GM21619 (cell line): ENCODE results near the gene C11orf71.

Experiments
- ATAC-seq: cut with Tn5 transposase; IDR thresholded peaks from one replicate; pipeline ENCODE4 v1.9.1; 2021; ENCODE audit not compliant: unreplicated experiment

The C11orf71 gene

DNA sequence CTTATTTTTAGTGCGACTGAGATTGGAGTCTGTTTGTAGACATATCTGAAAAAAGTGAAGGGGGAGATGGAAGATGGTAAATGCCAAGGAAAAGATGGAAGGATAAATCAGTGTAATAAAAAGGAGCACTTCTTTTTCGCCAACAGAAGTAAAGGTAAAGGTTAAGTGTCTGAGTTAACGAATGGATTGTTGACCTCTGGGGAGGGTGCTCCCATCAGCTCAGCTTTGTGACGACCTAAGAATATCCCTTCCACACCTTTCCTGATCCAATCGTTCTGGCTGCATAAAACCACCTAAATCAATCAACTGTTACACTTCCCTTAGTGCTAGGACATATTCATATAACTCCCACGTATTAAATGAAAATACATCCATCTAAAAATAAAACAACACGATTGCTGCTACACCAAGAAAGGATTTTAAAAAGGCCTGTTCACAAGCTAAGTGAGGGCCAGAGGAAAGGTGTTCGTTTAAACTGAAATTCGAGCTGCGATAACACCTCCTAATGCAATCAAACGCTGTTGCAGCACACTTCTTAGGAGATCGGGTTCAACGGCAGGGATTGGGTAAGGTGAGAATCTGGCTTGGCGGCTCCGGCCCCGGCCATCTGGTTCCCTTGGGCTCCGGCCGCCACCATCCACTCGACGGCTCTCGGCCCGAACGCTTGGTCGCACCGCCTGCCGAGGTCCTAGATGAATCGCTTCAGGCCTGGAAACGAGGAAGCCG lies 658 bp downstream of the C11orf71 start:
- ATAC-seq, result peak; percentile 24

DNA sequence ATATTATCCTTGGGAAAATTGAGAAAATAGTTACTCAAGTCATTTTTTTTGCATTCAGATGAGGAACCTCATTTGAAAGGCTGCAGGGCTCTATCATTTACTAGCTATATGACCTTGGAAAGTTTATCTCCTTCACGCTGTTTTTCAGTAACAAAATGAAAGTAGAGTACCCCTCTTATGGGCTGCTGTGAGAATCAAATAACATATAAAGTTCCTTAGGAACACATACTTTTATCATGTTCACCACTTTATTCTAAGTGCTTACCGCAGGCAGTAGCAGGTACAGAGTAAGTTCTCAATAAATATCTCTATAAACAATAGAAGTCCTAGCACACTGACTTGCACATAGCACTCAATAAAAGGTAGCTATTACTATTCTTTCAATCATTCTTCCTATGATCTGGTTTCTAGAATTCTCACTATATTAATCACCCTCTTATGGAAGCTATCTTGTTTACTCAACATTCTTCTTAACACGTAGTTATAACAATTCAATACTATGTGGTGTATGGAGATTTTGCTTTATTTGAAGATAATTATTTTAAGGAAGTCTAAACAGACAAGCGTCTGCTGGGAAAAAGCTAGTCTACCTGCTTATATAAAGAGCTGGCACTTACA lies 1.9 kb downstream of the C11orf71 start:
- no peak for ATAC-seq

DNA sequence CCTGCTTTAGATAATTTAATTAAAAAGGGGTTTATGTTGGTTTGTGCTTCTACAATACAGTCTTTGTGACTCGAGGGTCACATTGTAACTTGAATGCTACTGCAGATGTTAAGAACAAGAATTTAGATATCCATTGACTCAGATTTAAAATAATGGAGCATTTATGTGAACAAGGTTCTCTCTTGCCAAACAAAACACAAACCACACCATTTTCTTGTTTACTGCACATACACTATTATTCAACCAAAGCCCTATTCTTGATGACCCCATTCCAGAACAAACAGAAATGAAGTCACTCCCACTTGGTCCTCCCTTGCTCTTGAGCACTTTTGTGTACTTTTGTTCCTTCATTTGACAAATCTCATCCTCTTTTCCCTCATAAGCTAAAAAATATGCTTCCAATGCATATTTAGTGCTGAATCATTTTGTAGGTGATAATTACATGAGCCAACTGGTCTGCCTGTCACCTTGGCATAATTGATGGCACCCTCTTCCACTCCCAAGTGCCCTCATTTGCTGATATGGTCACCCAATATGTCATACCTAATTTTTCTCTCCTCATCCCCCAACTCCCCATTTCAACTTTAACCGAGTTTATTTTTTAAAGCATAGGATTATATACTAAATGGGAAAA lies 2.8 kb downstream of the C11orf71 start:
- no peak for ATAC-seq

DNA sequence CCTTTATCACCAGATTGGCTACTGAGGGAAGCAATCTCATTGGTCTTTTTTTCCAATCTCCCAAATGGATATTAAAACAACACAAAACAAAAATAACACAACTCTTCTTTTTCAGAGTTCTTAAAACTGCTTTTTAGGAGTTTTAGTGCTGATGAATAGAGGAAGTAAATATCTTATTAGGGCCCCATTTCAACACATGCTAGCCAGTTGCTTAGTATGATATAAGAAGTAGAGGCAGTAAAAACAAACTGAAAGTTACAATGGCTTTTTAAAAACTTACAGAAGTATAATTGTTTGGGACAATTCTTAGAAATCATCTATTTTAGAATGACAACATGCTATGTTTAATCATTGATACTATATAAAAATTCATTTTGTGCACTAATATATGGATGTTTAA lies 3.4 kb downstream of the C11orf71 start:
- no peak for ATAC-seq

DNA sequence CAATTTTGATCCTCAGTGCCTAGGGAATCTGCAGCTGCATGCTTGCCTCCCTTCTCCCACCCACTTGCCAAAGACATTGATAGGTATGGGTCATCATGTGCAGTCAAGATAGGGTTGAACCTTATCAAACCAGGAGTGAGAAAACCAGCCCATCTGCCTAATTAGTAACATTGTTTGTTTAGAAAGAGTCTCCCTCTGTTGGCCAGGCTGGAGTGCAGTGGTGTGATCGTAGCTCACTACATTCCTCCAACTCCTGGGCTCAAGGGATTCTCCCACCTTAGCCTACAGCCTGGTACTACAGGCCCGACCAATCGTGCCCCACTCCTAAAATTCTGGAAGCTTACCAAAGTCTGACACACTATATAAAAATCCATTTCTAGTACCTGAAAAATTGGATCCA lies 4.6 kb downstream of the C11orf71 start:
- no peak for ATAC-seq

DNA sequence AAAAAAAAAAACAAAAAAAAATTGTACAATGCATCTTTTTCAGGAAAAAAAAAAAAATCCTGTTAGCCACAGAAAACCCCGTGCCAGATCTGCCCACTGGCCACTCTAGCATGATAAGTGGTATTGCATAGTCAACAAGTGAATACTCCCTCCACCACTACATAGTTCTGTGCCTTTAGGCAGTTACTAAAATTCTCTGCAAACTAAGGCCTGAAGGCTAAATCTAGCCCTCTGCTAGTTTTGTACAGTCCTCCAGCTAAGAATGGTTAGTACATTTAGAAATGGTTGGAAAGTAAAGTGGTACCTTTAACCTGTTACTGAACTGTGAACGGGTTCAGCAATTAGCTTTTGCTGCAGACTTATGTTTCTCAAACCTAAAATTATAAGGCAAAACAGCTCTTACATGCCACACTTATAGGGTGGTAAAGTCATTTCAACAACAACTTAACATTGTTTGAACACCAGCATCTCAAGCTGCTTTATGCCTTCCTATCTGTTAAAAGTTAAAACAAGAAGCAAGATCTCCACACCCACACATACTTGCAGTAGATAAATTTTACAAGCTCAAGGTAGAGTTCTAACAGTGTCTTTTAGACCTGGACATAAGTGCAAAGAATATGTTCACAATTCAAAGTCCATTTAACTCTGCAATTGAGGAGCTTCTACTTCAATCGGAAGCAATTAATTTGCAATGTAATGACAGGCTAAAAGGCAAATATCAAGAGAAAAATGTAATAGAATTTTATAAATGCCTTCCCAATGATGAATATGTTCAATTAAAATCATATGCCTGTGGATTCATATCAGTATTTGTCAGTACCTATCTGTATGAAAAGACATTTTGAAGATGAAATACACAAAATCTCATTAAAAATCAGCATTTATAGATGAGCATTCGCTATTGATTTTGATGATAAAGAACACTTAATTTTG lies 7.3 kb downstream of the C11orf71 start:
- no peak for ATAC-seq

DNA sequence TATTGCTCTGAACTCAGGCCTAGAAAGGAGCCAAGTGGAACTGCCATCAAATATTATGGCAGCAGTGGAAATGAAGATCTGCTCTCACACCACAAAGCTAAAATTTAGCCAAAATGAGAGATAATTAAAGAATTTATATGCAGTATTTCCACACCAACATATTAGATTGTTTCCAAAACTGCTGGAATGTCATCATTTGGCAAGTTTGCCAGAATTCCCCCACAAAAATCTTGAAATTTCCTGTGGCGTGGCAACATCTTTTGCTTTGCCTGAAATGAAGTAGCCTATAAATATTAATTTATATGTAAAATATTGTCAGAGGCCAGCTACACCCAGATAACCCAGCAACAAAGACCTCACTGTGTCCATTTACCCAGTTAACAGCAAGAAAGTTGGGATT lies 13.8 kb downstream of the C11orf71 start:
- ATAC-seq, result no peak

DNA sequence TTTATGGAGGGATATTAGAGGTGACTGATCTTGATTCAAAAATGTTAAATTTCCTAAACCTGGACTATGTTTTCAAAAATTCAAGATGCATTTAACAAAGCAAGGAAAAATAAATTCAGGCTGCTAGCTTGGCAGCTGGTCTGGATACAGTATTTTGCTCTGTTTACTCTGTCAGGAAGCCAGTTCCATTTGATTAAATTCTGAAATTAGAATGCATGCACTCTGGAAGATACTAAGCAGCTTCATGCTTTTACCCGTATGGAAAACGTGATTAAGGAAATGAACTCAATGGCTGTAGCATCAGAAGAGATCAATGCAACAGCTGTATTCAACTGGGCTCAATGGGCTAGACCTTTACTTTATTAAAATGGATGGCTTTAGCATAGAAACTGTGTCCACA lies 14.2 kb downstream of the C11orf71 start:
- ATAC-seq, result no peak

DNA sequence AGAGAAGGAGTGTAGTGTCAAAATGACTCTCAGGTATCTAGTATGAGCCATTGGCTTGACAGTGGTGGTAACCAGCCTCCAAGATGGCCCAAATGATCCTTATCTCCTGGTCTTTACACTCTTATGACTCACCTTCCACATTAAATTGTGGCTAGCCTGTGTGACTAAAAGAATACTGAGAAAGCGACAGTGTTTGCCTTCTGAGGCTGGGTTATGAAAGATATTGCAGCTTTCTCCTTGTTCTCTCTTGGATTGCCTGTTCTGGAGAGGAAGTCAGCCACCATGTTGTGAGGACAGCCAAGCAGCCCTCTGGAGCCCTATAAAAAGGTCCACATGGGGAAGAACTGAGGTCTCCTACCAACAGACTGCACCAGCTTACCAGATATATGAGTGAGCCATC lies 15.8 kb downstream of the C11orf71 start:
- ATAC-seq, result no peak

DNA sequence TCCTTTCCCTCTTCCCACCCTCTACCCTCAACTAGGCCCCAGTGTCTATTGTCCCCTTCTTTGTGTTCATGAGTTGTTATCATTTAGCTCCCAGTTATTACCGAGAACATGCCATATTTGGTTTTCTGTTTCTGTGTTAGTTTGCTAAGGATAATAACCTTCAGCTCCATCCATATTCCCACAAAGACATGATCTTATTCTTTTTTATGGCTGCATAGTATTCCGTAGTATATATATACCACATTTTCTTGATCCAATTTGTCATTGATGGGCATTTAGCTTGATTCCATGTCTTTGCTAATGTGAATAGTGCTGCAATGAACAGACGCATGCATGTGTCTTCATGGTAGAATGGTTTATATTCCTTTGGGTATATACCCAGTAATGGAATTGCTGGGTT lies 17.8 kb downstream of the C11orf71 start:
- no peak for ATAC-seq

DNA sequence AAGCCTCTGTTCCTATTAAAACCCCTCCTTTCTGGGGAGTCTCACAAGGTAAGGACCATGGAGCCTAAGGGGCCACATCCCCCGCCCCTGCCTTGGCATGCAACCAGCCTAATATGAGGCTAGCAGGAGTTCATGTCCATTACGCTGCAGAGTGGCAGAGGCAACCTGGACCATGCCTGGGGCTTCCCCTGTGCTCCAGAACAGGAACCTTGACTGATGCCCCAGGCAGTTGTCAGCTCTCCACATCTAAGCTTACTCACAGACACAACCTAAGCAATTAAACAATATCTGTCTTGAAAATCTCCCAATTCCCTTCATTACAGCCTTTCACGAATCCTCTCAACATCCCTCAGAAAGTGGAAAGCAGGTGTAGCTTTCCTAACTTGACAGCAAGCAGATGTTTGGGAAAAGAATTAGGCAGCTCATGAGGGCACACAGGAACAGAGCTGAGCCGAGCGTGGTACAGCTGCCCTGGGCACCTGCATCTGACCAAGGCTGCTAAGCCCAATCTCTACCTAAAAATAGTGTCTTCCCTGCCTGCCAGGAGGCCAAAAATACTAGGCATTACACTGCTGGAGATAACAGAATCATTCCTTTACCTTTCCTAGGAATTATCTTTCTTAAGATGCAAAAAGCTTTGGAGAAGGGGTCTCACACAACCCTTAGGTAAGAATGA lies 20.8 kb downstream of the C11orf71 start:
- no peak for ATAC-seq

DNA sequence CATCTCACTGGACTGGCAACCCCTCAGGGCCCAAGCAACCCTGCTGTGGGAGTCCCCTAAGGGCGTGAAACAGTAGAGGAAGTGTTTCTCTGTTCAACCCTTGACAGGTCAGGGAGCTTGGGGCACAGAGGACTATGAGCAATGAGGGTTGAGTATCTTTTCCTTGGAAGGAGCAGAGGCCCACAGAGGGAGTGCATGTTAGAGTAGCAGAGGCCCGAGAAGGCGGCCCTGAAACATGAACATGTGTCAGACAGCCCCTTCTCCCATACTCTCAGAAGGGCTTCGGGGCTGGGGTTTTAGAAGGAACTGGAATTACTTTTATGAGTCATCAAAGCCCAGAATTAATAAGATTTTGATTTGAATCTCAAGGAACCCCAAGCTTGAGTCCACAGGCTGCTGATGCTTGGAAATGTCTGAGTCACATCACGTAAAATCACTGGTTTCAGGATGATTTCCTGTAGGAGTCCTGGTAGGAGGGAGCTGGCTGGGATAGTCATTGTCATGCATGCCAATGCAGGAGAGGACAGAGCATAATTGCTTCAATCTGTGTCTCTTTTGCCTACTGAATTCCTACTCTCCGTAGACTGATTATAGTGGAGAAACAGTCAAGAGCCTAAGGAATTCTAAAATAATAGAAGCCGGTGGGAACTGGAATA lies 22.6 kb downstream of the C11orf71 start:
- no peak for ATAC-seq

DNA sequence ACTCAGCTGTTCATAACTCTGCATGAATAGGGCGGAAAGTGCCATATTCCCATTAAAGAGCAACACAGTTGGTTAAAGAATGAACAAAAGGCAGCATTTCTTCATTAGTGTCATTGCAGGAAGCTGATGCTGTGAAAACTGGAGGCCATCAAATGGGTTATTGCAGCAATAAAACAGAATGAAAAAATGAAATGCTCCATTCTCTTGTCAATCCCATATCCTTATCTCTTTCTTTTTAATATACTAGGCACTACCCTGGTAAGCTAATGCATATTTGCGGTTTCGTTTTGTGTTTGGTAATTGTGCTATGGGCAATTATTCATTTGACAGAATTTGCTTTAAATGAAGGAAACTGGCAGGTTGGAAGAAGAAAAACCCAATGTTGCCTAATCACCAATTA lies 25.3 kb downstream of the C11orf71 start:
- no peak for ATAC-seq

DNA sequence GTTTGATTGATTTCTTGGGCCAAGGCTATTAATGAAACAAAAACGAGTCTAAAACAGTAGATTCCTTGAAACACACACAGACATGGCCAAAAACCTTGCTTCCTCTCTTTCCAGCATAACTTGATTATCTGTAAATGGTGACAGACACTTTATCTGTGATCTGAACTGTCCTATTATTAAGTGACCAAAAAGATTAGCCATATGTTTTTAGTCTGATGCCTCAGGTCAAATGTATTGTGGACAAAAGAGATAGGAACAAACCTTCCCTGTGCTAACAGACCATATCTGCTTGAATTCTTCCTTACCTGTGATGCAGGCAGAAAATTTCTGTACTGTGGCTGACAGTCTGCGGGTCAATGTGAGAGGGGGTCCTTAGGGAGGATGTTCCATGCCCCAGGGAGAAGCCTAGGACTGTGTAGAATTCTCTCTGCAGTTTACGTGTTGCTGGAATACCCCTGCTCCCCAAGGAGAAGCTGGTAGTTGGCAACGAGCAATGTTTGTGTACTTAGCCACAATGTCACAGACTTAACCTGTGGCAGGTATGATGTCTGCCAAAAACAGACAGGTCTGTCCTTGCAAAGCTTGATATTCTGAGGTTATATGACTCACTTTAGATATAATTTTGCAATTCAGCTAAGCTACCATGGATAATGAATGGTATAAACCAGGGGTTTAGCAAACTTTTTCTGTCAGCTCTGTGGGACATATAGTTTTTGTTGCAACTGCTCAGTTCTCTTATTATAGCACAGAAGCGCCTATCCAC lies 31.2 kb downstream of the C11orf71 start:
- ATAC-seq, result no peak

DNA sequence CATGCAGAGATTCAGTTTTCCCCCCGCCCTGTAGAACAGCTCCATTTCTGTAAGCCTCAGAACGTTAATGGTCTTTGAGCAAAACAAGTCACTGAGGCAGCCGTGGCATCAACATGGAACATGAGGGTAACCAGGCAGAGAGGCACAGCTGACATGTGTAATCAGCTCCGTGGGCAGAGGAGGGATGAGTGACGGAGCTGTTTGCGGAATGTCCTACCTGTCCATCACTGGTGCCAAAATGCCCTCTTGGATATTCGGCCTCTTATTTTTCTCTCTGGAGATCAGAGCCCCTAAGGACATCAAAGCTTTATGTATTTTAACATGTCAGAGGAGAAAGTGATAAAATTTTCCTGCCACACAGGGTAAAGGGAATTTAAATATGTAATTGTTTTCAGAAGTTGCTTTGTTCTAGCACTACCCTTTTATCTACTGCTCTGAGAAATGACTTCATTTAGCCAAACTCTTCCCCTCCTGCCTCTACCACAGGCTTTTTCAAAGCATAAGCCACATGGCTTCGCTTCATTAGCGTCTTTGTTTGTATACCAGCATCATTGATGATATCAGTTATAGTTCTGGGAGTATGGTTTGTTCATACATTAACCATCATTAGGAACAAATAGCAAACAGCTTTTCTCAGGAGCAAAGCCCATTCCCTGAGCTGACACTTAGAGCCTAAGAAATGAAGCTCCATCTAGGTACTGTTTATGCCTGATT lies 32.9 kb downstream of the C11orf71 start:
- ATAC-seq, result no peak

DNA sequence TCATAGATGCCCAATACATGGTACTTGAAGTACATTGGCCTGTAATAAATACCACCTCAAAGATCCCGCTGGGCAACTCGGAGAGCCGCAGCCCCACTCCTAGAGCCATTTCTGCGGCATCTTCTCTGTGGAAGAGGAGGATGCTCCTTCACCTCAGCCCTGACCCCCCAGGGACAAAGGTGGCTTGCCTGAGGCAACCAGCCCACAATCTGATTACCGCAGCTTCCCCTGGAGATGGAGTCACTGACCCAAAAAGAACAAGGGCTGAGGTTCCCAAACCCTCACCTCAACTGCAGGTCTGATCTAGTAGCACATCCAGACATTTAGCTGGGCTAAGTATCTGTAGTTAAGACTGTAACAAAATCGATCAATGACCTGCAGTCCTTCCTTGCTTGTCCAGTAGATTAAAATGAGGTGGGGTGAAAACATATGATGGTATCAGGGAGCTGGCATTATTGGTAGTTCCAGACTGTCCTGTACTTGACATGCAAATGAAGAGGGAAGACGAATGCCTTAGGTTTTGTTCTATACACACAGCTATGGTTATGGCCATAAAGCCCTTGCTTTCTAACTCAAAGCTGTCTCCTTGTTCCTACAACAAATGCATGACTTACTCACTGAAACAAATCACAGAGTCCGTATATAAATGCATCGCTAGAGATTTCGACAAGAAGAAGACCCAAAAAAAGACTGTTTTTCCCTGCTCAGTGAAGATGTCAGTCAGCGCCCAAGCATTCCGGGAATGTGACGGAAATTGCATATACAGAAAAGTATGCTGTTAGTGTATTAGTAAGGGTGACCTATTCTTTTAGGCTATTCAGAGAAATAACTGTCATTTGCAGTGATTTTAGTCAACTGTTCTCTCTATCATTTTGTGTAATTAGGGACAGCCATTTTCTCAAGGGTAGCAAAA lies 33.7 kb downstream of the C11orf71 start:
- ATAC-seq, result no peak

DNA sequence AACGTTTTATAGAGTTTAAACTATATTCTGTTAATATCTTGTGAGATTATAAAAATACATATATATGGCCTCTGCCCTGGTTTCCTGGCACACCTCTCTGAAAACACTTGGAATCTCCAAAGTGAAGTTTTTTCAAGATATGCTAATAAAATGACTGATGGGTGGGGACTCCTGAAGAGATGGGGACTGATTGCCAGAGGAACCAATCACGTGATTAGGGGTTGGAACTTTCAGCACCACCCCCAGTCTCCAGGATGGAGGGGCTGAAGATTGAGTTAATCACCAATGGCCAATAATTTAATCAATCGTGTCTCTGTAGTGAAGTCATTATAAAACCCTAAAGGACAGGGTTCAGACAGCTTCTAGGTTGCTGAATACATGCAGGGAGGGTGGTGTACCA lies 37.4 kb downstream of the C11orf71 start:
- no peak for ATAC-seq

DNA sequence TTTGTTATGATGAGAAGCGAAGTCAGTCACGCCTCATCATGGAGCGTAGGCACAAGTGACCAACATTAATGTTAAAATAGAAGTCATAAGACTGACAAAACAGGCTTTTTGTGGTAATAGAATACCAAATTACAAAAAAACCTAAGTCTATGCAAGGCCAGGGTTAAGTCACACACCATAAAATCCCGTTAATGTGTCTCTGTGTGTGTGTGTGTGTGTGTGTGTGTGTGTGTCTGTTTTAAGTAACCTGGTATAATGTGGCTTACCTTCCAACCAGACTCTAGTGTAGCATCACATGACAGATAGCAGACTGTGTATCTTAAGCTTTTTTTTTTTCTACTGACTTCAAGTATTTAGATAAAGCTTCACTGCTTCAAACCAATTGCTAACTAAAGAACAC lies 38.0 kb downstream of the C11orf71 start:
- no peak for ATAC-seq
